ENCODE measurements around the gene POMGNT2. TPM values are rescaled to one million over a fixed set of nuclear protein-coding genes. Genes with fewer than 3 reads are reported as not detected.
A peak's percentile ranks its signal among the peaks of the same experiment; 100 is the strongest.

POMGNT2 gene
- 16.1 TPM for total RNA-seq
- long read RNA-seq, partial matches to known transcripts, result 16 of 18 reads
- long read RNA-seq, other reads (novel, unspliced or antisense), result 0 of 18 reads

DNA sequence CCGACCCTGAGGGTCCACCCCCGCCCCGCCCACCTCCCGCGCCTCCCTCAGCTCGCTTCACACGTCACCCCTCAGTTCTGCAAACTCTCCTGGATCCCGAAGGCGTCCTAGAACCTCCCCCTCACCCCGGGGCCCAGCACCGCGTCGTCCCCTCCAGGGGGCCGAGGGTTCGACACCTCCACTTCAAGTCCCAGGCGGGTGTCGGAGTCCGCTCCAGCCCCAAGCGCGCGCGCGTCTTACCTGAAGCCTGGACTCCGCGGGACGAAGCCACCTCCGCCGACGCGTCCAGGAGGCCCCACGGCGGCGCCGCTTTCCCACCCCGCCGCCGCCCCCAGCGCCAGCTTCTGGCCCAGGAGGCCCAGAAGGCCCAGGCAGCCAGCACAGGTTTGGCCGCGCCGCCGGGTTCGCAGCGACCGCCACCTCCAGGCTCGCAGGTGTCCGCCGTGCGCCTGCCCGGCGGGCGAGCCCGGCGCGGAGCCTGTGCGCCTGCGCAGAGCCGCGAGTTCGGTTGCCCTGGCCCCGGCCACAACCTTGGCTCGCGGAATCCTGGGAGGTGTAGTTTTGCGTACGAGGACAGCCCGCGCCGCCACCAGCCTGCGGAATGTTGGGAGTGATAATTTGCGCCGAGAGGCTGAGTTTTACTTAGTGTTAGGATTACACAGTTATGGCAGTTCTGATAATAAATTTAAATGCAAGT lies at the start of gene POMGNT2:
Gene POMGNT2 (minus strand): TSS at position 484 of the 697 bp plus-strand sequence. CDS start 24,648 bp downstream, outside the sequence.
- peak; percentile 97 for DNase-seq (ENCODE audit: low spot score)

DNA sequence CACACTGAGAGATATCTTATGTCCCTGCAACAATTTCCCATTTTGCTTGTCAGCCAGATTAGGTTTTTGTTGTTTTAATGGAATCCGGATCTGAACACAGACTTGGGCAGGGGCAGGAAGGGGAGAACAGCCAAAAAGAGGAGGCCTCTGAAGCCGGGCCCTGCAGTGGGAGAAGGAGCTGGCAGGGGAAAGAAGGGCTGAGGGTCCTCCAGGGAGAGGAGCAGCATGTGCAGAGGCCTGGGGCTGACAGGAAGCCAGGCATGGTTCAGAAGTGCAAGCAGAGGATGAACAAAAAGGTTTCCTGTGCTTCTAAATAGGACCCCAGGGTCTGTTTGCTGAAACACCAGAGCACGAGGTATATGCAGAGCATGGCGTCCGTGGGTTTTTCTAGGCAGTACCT lies 49.1 kb upstream of the POMGNT2 start:
- DNase-seq (ENCODE audit: low spot score), result no peak

DNA sequence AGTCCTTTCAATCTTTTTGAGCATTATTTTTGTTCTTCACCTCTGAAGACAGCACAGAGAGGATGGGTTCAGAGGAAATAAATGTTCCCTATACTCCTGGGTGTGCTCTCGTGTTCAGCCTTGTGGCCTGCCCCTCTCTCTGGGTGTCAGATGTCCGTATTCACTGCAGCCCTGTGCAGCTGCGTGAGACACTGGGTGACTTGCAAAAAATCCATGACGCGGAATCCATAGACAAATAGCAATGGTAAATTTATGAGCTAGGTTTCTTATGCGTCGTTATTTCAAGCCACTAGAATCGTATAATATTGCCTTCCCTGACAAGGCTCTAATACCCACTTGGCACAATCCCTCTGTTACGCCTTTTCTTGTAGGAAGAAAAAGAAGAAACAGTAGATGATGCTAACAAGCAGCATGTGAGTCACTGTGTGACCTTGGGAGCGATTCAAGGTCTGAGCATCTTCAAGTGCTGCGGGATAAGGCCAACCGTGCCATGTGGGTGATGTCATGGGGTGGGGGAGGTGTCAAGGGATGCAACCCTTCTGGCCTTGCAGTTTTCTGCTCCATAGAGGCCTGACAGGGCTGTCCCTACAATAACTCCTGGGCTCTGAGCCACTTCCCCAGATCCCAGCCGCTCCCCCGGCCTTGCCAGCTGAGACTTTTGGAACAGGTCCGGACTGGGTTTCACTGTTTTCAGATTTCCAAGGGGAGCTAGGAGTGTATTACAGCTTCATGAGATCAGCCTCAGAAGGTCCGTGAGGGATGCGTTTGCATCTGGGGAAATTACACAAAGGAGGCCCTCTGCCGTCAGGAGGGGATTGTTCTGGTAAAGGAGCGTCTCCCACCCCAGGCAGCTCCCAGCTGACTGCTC lies 47.6 kb upstream of the POMGNT2 start:
- DNase-seq (ENCODE audit: low spot score), result no peak

DNA sequence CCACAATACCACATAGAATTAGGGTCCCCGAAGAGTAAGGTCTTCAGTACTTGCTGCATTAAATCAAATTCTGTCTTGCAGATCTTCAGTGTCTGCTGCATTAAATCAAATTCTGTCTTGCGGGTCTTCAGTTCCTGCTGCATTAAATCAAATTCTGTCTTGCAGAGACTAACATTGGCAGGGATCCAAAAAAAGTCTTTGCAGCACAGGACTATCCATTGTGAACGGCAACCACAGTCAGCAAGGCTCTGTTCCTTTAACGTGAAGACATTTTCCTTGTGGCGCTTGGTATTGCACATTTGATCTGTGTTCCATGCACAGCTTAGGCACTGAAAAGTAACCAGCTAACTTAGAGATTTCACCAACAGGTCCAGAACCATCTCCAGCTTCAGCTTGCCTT lies 46.8 kb upstream of the POMGNT2 start:
- DNase-seq (ENCODE audit: low spot score), result no peak

DNA sequence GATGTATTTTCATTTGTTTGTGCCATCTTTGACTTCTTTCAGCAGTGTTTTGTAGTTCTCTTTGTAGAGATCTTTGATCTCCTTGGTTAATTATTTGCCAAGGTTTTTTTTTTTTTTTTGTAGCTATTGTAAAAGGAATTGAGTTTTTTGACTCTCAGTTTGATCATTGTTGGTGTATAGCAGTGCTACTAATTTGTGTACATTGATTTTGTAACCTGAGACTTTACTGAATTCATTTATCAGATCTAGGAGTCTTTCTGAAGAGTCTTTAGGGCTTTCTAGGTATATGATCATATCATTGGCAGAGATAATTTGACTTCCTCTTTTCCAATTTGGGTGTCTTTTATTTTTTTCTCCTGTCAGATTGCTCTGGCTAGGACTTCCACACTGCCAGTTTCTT lies 42.2 kb upstream of the POMGNT2 start:
- no peak for DNase-seq (ENCODE audit: low spot score)

DNA sequence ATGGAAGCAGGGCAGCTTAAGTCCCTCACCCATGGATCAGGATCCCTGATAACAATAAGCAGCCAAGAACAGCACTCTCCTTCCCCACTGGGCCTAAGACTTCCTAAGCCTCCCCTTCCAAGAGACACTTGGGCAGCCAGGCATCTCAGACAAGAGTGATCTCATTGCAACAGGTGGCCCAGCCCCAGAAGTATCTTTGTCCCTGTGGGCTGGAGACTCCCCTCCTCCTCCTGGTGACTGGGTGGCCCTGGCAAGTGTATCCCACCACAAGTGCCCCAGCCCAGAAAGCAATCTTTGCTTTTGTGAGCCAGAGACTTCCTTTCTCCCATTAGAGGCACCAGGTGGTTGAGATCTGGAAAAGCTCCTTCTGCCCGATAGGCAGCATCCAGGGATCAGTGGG lies 40.7 kb upstream of the POMGNT2 start:
- no peak for DNase-seq (ENCODE audit: low spot score)

DNA sequence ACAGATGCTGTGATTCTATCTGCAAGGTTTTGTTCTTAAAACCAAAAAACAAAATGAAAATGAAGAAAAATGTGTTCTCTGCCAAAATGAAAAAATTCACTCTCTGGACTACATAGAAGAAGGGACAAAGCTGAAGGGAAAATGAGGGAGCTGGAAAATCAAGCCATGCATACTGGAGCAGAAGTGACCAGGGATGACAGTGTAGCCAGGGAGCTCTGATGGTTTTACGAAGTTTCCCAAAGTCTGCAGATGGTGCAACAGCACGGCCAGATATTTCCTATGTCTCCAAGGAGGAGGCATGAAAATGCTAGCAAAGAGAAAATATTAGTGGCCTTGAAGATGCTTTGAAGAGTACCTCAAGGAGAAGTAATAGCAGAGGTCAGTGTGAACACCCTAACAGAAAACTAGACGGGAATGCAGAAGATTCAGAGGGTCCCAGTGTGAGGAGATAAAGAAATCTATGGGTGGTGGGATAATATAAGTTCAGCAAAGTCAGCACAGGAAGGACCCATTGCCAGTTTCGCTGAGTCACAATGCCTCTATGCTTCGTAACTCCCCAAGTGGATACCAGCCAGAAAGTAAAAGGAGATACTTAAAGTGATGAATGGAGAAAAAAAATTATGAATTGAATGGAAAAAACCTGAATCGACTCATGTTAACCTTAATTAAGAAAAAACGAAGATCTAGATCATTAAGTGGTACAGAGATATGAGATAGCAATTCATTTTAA lies 39.0 kb upstream of the POMGNT2 start:
- no peak for DNase-seq (ENCODE audit: low spot score)

DNA sequence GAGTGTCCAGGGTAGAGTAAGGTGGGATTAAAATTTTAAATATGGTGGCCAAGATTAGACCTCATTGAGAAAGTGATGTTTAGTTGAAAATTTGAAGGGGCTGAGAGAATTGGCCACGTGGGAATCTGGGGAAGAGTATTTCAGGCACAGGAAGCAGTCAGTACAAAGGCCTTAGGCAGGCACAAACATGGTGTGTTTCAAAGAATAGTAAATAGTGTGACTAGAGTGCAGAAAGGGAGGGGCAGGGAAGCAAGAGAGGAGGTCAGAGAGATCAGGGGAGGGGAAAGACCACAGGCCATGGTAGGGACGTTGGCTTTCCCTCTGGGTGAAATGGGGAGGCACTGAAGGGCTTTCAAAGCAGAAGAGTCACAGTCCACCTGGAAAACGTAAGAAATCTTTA lies 36.6 kb upstream of the POMGNT2 start:
- DNase-seq (ENCODE audit: low spot score), result no peak

DNA sequence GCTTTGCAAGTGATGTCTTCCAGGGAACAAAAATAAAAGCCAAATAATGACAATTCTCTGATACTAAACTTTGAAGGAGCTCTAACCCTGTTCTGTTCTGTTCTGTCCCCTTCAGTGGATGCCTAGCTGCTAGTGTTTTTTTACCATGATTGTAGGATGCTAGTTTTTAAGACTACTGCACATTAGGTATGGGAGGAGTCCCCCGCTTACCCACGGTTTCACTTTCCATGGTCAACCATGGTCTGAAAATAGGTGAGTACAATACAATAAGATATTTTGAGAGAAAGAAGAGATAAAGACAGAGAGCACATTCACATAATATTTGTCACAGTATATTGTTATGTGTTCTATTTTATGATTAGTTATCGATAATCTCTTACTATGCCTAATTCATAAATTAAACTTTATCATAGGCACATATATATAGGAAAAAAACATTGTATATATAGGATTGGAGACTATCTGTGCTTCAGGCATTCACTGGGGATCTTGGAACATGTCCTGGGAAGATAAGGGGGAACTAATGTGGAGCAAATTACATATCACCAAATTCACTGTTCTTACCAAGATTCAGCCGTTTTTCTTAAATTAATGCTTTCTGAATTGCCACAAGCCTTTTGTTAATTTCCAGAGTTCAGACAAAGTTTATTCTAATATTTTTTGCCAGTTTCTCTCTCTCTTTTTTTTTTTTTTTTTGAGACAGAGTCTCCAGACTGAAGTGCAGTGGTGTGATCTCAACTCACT lies 32.8 kb upstream of the POMGNT2 start:
- no peak for DNase-seq (ENCODE audit: low spot score)

DNA sequence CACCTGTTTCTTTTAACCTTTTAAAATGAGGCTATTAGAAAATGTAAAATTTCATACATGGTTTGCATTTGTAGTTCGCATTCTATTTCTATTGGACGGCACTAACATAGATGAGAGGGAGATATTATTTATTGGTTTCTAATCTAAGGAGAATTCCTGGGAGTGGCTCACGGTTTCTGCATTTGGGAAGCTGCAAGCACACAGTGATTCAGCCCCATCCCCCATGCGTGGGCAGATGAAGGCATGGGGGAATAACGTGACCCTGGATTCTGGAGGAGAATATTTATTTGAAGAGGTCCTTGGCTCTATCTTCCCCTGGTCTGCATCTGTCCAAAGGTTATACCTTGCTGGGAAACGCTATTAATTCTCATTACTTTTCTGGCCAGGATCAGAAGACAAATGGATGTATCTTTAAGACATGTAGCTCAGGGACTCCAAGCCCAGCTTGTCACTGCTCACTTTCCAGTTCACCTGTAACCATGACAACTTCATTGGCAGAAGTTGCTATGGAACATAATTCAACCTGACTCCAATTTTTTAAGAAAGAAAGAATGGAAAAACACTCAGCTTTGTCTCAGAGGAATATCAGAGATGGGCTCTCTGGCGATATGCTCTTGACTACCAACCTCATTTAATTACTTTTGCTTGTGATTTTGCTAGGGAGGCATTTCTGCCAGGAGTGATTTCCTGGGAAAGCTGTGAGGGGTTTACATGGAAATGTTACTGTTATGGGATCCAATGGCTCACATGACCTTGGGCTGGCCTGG lies 27.2 kb upstream of the POMGNT2 start:
- no peak for DNase-seq (ENCODE audit: low spot score)

DNA sequence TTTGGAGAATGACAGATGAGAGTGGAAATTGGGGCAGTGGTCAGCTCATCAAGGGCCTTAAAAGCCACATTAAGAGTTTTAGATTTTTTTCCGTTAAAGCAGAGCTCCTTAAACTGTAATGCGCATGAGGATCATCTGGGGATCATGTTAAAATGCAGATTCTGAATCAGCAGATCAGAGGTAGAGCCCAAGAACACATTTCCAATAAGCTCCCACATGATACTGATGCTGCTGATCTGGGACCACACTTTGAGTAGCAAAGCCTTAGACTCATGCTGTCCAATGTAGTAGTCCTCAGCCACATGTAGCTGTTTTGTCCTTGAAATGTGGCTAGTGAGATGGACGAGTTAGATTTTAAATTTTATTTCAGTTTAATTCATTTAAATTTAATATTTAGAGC lies 26.3 kb upstream of the POMGNT2 start:
- DNase-seq (ENCODE audit: low spot score), result no peak

DNA sequence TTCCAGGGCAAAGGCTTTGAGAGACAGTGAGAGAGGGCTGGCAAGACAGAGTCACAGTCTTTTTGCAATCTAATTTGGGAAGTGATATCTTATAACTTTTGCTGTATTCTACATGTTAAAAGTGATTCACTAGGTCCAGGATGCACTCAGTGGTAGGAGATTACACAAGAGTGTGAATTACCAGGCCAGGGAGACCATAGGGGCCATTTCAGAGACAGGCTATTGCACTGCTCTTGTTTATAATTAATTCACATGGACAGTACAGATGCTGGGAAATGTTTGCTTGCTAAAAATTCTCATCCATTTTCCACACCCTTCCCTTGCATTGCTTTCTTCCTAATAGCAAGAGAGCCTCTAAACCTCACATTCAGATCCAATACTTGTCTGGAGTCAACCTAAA lies 22.6 kb upstream of the POMGNT2 start:
- no peak for DNase-seq (ENCODE audit: low spot score)

DNA sequence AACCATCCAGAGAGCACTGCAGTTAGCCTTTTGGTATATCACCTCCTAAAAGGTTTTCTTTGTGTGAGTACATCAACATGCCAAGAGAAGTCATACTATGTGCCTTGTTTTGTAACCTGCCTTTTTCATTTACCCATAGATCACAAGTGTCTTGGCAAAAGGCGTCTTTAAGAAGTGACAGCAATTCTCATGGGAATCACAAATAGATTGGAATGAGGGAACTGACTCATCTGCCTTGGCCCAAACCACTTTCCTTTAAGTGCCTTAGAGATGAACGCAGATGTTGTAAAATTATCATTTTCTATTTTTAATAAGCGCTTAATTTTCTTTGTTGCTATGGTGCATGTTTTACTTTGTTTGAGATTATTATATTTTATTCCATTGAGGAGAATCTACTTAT lies 20.7 kb upstream of the POMGNT2 start:
- DNase-seq (ENCODE audit: low spot score), result no peak

DNA sequence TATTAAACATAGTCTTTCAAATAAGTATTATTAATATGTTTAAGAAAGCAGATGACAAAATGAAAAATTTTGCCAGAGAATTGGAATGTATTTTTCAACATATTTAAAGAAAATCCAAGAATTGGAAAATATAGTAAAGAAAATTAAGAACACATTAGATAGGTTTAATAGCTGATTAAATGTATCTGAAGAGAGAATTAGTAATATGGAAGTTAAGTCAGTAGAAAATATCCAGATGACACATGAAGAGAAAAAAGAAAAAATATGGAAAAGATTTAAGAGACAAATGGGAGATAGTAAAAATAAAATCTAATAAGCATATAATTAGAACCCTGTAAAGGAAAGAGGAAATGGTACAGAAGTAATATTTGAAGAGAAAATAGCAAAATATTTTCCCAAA lies 18.0 kb upstream of the POMGNT2 start:
- no peak for DNase-seq (ENCODE audit: low spot score)

DNA sequence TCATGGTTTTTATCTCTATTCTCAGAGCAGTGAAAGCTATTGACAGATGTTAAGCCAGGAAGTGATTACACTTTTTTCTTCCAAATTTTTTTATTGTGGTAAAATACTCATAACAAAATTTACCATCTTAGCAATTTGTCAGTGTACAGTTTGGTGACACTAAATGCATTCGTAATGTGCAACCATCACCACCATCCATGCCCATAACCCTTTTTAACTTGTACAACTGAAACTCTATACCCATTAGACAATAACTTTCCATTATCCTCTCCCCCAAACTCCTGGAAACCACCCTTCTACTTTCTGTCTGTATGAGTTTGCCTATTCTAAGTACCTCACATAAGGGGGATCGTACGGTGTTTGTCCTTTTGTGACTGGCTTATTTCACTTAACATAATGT lies 15.1 kb upstream of the POMGNT2 start:
- DNase-seq (ENCODE audit: low spot score), result no peak

DNA sequence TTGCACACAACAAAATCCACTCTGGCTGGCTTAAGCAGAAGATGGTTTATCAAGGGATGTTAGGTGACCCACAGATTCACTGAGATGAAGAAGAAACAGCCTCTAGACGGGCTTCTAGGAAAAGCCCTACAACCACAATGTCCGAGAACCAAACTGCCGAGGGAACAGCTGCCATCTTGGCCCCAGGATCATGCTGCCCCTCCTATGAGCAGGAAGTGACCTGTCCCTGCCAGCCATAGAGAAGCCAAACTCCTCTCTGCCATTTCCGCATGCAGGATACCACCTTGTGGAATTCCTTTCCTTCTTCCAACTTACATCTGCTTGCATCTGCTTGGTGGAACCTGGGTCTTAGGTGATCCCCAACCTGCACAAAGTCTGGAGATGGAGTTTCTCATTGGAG lies 11.4 kb upstream of the POMGNT2 start:
- no peak for DNase-seq (ENCODE audit: low spot score)

DNA sequence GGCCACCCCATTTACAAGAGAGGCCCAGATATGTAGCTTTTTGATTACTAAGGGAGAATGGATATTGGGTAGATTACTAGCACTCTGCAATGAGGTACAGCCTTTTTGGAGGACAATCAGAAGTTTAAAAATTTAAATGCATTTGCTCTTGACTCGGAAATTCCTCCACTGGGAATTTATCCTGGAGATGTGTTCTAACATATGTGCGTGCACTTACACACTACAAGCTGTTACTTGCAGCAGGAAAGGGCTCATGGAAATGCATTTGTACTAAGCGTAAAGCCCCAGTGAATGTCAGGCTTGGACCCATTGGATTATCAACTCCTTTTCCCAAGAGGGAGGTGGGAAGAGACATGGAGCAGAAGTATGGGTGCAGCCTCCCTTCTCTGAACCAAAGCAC lies 7.8 kb upstream of the POMGNT2 start:
- no peak for DNase-seq (ENCODE audit: low spot score)

DNA sequence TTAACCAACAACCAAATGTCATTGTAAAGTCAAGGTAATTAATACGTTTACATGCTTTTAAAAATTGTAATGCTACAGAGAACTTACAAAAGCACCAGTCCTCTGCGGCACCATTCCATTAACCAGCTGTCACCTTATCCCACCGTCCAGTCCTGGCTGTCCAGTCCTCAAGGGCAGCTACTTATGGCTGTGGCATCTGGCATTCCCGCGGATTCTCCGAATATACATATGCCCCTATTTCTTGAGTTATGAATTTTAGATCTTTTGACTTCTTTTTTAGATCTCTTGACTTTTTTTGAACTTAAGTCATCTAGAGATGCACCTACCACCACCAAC lies 382 bp upstream of the POMGNT2 start:
- no peak for DNase-seq (ENCODE audit: low spot score)

DNA sequence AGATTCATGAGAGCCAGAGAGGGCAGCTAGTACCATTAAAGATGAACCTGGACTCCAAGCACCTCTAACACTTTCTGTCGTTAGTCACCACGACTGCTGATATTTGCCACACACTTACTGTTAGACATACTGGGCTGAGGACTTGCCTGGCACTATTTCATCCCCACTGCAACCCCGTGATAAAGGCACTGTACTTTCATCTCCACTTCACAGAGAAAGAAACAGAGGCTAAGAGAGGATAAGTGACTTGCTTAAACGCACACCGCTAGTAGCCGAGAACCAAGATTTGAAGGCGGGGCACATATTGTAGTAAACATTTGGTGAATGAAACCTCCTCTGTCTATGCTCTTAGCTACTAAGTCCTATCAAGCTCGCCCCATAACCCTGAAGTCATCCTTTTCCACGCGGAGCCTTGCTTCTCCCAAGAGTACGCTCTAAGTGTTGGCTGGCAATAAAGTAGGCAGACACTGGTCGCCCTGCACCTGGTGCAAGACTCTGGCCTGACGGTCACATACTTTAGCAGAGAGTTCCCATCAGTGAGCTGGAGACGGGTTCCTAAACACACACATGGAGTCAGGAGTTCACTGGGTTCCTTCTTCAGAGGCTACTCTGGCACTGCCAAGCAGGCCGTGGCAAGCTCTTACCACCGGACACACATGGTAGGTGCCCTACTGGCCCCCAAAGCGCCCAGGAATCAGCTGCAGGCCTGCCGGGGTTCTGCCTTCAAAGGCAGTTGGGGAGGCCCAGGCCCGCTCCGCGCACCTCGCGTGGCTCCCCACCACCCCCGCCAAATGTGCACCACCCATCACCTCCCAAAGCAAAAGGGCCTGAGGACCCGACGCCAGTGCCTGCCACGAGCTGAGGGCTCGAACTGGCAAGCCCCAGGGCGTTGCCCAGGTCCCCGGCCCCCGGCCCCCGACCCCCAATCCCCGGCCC lies 951 bp downstream of the POMGNT2 start:
- no peak for DNase-seq (ENCODE audit: low spot score)

All from mesenteric fat pad (tissue), 1 donor.